Measurements from ENCODE around the gene TEX52.

- TF ChIP-seq CTCF (IDR thresholded peaks at IDR 0.05) (no peak), POLR2A (IDR thresholded peaks at IDR 0.05) (no peak)
Measured at GRCh38 chr12:2836574-2836973, 20.3 kb downstream of the TEX52 start.

All from ovary (tissue), 3 donors.